HG03060 (cell line): ENCODE data around the gene LCN10.

ENCODE experiments used
- ATAC-seq: cut with Tn5 transposase; IDR thresholded peaks from one replicate; pipeline ENCODE4 v1.9.1; 2021; ENCODE audit warnings: low read depth, moderate number of reproducible peaks; ENCODE audit not compliant: unreplicated experiment

Gene LCN10

DNA sequence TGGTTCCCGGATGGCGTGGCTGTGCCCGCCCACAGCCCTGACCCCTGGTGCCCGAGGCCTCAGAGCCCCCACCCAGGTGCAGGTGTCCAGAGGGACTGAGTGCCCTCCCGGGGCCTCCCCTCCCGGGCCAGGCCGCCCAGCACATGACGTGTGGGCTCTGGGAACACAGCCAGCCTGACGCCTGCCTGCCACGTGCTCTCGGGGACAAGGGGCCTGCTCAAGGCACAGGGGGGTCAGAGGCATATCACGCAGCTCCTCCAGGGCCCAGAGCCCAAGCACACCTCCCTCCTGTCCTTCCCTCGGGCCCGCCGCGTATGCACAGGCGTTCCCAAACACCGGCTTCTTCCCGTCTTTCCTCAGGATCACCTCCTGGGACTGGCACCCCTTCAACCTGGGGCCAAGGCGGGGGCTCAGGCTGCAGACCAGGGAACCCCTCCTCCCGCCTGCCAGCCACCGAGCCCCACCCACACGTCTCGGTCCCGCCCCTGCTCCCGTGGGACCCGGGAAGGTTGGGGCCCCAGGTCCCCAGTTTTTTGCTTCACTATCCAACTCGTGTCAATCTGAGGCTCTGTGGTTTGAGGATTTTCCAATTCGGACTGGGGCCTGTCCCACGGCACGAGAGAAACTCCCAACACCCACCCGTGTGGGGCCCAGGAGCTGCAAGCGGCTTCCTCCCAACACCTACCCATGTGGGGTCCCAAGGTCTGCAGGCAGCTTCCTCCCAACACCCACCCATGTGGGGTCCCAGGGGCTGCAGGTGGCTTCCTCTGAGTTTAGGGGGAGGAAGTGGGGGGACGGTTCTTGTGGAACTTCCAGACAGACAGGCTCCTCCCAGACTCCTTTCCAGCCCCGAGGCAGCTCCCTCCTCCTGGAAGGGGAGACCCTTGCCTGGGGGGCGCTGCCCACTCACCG lies 1.5 kb downstream of the LCN10 start:
- ATAC-seq = no peak

DNA sequence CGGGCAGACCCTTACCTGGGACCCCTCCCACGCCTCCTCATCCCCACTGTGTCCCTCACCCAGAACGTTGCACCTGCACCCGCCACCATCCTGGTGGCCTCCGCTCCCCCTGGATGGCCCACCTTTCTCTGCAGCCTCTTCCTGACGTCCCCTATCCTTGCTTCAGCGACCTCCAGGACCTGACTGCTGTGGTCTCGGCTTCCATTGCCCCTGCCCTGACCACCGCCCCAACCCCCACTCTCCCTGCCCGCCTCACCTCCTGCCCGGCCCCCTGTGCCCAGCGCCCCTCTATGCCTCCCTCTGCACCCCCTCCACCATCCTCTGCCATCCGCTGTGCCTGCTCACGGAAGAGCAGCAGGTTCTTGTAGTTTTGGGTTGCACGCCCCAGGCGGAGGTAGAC lies 2.2 kb downstream of the LCN10 start:
- ATAC-seq = no peak

DNA sequence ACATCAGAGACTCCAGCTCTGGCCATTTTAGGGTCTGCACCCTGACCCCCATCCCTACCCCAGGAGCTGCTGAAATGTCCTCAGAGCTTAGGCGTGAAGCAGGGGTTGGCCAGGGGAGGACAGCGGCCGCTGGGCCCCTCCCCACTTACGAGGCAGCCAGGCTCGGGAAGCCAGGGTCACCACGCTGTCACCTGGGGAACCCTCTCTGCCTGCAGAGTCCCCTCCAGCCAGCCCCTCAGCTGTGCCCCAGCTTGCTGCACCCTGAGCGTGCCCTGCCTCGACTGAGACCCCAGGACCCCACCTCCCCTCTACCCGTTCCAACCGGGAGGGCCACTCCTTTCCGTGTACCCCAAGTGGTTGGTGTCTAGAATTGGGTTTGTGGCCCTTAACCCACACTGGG lies 2.7 kb downstream of the LCN10 start:
- ATAC-seq = no peak

DNA sequence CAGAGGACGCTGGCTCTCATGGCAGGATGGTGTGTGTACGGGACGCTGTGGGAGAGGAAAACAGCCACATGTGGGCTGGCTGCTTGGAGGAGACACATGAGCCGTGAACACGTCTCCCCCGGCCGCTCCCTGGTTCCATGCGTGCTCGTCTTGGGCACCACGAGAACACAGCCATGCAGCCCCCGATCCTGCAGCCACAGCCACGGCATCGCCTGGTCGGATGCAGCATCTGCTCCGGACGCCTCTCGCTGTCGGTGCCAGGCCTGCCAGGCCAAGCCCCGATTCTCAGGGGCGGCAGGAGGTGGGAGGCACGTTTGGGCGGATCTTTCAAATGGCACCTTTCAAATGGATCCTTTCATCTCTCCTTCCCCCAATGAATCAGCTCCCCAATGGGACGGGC lies 3.2 kb downstream of the LCN10 start:
- ATAC-seq = no peak

DNA sequence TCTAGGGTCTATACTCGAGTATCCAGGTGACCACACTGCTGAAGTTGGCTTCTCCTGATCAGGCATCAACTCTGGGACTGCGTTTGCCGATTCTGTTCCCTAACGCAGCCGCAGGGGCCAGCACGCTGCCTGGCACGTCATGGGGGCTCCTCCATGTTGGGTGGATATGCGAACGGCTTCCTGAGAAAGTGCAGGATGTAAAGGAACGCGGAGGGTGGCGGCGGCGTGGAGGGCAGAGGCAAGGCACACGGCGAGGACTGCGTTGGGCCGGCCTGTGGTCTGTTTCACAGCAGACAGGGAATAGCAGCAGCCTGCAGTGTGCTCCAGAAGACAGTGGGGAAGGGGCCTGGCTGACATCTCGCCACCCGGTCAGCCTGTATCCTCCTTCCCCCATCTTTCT lies 3.8 kb downstream of the LCN10 start:
- ATAC-seq = no peak

DNA sequence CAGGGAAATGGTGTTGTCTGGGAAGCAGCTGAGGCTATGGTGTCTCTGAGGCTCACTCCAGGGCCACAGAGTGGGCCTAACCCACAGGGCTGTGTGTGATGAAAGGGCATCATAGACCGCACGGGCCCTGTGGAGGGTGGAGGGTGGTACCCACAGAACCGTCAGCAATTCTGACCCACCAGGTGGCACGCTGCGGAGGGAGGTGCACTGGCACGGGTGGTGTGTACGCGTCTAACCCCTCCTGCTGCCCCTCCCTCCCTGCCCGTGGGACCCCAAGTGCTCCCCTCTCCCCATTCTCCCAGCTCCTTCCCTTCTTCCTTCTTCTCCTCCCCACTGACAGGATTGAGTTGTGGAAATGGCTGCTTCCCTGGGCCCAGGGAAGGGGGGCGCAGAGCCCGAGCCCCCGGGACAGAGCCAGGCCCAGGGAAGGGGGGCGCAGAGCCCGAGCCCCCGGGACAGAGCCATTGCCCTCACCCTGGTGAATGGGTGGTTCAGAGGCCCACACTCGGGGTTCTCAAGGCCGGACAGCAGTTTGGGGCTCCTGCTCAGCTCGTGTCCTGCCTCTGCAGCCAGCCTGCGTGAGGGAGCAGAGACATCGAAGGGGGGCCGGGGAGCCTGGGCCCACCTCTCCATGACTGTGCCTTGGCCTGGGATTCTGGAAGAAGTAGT lies 6.8 kb downstream of the LCN10 start:
- ATAC-seq = no peak

DNA sequence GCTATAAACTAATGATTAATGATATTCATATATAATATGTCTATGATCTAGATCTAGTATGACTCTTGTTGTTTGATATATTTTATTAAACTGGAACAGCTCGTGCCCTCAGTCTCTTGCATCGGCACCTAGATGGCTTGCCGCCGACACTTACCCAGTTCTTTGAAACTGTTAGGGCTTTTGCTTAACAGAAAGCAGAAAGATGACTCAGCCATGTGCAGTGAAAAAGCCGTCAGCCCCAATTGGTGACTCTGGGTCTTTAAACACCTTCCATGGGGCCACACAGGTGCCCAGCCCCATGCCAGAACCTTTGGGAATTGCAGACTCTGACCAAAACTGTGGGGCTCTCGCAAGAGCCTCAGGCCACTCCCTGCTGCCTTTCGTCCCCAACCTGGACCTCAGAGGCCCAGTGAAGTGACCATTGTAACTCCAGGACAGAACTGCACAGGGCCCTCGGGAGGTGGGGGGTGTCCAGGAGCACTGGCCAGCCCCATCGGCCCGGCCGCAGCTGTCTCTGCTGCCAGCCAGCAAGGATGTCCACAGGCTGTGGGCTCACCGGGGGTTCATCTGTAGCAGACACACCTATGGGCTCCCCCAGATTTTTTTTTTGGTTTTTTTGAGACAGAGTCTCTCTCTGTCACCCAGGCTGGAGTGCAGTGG lies 7.8 kb downstream of the LCN10 start:
- ATAC-seq = no peak

DNA sequence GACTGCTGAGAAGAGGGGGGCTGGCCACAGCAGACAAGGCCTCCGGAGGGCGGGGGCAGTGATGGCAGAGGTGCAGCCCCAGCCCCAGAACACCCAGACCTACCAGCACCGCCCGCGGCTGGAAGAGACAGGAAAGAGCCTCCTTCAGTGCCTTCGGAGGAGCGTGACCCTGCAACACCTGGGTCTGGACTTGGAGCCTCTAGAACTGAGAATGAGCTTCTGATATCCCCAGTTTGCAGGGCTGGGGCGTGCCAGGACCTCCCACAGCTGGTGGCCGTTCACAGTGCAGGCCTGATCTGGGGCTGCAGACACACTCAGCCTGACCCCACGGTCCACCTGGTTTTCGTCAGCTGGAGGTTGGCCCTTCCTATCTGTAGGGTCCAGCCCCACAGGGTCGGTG lies 9.1 kb downstream of the LCN10 start:
- ATAC-seq = no peak

DNA sequence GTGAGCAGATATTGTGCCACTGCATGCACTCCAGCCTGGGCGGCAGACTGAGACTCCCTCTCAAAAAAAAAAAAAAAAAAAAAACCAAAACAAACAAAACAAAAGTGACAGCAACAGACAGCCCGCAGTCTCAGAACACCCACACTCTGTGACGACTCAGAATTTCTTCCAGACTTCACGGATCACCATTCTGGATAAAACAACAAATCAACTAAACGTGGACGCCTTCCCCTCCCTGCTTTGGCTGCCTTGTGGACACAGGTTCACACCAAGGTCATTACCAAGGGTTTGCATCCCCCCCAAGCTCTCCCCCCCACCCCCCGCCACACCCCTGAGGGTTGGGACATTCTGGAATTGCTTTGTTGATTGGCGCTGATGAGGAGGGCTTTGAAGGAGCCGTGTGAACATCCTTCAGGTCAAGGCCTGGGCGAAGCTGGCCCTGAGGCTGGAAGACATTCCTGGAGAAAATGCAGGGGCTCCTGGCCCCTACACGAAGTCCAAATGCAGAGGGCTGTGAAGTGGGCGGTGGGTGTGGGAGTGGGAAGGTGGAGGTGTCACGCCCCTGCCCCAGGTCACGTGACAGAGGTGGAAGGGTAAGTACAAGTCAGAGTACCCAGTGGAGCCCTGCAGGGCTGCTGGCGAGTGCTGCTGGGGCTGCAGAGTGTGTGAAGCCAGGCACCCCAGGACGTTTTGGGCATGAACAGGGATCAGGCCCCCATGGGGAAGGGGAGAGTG lies 10.1 kb downstream of the LCN10 start:
- no peak for ATAC-seq

DNA sequence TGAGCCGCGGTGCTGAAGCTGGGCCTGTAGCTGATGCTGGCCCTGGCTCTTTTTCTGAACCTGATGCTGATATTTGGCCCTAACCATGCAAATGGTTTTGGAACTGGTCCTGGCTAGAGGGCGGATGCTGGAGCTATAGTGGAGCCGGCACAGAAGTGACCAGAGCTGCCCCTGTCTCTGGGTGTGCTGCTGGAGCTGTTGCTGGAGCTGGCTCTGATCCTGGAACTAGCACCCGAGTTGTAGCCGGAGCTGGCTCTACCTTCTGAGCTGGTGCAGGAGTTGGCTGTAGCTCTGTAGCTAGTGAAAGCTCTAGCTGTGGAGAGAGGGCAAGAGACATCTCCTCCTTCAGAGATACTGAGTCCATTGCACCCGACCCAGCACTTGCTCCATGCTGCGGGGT lies 12.8 kb downstream of the LCN10 start:
- ATAC-seq = no peak

DNA sequence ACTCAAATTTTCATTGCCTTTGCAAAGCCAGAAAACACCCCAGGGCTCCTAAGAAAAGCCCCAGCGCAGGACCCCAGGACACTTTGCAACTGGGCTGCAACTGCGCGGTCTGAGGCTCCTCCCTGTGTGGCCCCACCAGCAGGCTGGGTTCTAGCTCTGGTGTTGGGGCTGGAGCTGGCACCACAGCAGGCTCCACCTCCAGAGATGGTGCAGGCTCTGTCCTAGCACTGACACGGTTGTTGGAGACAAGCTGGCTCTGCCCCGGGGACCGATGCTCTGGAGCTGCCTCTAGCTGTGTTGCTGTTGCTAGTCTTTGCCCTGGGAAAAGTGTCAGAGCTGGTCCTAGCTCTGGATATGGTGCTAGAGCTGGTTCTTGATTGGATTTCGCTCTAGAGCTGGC lies 13.6 kb downstream of the LCN10 start:
- ATAC-seq = no peak

DNA sequence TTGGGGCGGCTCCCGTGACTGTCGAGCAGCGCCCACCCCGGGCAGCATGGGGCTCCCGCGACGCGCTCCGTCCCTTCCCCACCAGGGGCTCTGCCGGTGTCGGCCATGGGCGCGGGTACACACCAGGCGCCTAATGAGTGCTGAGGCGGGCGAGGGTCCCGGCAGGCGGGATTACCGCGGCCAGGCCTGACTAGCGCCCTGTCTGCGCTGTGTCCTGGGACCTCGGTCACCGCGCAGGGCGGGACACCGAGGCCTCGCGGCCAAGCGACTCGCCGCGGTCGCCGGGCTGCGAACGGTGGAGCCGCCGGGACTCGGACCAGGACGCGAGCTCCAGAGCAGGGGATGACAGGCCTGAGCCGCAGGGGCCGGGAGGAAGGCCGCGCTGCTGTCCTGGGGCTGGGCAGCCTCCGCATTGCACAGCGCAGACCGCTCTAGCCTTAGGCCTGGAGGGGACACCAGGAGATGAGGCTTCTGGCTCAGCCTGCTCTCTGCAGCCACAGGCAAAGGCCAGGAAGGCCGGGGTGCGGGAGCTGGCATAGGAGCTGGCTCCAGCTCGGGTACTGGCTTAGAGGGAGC lies 14.1 kb downstream of the LCN10 start:
- ATAC-seq = no peak

DNA sequence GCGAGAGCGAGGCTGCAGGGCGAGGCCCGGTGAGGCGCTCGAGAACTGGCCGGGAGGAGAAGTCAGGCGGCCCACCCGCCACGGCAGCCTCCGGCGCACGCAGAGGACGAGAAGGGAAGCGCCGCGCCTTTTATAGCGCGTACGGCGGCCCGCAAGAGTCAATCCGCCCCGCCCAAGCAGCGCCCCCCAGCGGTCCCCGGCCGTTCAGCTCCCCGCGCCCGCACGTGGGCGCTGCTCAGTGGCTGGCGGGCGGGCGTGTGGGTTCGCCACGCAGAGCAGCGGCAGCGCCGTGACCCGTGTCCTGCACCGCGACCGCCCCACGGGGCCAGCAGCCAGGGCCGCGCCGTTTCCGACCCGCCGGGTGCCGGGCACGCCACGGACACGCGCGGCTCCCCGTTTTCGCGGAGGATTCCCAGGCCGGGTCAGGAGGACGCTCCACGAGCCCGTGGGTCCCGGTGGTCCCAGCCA lies 14.6 kb downstream of the LCN10 start:
- ATAC-seq = no peak

DNA sequence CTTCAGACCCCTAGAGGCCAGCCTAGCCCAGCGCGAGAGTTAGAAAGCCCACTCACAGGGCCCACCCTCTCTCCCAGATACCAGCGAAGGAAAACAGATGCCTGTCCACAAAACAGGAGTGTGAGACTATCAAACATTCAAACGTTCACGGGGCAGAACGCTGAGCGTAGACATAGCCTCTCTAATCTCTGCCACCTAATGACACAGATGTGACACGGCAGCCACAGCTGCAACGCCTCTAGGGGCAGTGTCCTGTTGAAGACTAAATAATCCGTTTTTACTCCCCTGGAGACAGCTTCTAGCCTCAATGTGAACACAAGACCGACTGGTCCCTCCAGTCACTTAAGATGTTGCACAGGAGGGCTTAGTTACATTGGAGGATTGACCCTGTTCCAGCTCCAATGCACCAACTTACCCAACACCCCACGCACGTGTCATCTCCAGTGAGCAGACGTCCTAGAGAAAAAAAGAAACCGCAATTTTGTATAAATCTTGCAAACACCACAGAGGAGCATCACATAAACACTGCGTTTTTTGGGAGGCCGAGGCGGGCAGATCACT lies 16.0 kb downstream of the LCN10 start:
- no peak for ATAC-seq

DNA sequence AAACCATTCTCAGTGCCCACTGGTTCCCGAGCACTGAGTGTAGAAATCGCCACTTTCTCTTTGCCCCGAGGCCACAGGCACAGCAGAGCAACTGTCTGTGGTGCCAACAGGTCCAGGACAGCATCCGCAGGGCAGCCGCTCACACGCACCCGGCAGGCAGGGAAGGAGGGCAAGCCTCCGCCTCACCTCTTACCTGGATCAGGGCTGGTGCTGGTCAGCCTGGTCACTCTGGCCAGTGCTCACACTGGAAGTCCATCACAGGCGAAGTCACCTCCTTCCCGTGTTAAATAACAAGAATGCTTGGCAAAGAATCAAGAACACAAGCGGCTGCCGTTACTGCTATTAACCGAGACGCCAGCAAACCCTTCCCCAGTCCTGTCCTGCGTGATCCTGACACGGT lies 16.6 kb downstream of the LCN10 start:
- no peak for ATAC-seq

DNA sequence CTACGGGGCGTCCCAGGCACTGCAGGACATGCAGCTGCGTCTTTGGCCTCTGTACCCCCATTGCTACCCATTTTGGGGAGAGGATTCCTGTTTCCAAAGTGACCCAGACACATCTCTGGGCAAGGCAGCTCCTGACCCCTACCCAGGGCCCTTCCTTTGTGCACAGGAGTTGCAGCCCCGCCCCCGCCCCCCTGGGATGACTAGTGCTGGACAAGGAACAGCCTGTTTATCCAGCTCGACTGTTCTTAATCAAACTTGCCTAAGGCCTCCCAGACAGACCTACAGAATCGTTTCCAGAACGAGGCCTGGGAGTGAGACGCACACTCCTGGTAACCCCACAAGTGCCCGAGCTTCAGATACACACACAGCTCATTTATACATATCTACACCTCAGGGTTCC lies 17.1 kb downstream of the LCN10 start:
- no peak for ATAC-seq

DNA sequence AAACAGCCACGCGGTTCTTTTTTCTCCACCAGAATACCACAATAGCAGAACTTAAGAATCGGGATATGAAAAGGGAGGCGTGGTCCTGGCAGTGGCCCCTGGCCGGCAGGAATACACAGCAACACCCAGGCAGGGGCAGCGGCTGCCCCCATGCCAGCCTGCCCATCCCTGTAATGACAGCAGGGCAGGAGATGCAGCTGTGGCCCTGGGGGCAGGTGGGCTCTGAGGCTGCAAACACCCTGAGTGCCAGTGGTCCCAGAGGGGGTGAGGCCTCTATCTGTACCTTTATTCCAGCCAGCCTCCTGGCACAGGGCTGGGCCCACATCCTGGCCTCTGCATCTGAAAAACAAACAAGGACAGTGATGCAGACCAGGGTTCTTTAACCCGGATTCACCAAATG lies 18.0 kb downstream of the LCN10 start:
- no peak for ATAC-seq

DNA sequence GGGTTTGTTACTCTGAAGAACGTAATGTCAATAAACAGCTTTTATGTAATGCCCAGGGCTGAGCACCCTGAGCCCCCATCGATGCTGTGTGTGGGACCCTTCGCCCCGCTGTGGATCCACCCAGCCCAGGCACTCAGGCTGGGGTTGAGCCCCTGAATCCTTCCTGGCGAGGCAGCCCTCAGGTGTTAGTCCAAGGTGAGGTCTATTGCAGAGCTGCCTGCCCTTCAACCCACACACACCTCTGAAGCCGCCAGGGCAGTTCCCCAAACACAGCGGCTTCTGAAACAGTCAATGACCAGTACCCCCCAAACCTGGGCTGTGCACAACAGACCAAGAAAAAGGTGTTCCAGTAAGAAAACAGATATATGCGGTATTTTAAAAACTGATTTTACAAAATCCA lies 18.8 kb downstream of the LCN10 start:
- ATAC-seq = no peak

DNA sequence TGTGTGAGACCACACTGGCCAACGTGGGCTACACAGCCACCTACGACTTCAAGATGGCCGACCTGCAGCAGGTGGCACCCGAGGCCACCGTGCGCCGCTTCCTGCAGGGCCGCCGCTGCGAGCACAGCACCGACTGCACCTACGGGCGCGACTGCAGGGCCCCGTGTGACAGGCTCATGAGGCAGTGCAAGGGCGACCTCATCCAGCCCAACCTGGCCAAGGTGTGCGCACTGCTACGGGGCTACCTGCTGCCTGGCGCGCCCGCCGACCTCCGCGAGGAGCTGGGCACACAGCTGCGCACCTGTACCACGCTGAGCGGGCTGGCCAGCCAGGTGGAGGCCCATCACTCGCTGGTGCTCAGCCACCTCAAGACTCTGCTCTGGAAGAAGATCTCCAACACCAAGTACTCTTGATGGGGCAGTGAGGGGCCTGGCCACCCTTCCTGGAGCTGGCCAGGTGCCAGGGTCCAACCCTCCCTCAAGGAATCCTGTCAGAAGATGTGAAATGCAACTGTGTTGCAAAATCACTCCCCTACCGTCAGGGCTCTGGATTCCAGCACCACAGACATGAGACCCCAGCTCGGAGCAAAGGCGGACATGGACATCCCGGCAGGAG lies 19.3 kb downstream of the LCN10 start:
- no peak for ATAC-seq

DNA sequence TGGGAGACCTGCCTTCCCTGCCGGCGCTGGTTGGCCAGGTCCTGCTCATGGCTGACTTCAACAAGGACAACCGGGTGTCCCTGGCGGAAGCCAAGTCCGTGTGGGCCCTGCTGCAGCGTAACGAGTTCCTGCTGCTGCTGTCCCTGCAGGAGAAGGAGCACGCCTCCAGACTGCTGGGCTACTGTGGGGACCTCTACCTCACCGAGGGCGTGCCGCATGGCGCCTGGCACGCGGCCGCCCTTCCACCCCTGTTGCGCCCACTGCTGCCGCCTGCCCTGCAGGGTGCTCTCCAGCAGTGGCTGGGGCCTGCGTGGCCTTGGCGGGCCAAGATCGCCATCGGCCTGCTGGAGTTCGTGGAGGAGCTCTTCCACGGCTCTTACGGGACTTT lies 19.8 kb downstream of the LCN10 start:
- ATAC-seq = no peak
